ENCODE measurements around the gene GALK1.

GALK1 gene

DNA sequence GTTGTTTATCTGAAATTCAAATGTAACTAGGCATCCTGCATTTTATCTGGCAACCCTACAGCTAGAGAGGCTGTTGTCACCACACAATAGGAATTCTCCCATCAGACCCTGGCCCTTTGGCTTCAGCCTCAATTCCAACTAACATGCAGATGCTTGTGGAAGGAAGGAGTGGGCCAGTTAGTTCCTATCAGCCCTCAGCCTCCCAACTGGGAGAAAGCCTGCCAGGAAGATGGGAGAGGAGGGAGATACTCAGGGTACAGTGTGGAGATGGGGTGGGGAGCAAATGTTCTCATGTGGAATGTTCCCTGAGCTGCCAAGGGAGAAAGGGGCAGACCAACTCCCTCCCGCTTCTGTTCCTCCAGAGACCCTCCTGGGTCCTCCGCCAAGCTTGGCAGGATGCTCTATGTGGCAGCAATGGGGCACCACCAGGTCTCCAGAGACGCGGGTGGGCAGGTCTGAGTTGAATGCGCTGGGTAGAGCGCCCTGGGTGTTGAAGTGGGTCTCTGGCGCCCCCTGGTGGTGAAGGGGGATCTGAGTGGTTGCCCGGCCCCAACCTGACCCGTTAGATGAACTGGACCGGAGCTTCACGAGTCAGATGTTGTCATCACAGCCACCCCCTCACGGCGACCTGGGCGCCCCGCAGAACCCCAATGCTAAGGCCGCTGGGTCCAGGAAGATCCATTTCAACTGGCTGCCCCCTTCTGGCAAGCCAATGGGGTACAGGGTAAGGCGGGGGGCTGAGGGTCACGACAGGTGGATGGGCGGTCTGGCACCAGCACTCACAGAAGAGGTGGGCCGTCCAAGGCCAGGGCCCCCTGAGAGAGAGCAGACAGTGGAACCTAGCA lies 15.2 kb downstream of the GALK1 start:
- peak; percentile 58 for DNase-seq (ENCODE audit: low read depth)

DNA sequence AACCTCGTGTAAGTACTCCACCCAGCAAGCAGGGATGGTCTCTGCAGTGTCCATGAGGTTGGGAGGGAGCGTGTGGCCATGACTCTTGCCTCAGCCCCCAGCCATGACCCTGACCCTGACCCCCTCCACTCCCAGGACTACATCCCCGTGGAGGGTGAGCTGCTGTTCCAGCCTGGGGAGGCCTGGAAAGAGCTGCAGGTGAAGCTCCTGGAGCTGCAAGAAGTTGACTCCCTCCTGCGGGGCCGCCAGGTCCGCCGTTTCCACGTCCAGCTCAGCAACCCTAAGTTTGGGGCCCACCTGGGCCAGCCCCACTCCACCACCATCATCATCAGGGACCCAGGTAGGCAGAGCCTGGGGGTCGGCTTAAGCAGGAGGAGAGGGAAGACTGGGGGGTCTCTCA lies 16.3 kb downstream of the GALK1 start:
- no peak for DNase-seq (ENCODE audit: low read depth)

DNA sequence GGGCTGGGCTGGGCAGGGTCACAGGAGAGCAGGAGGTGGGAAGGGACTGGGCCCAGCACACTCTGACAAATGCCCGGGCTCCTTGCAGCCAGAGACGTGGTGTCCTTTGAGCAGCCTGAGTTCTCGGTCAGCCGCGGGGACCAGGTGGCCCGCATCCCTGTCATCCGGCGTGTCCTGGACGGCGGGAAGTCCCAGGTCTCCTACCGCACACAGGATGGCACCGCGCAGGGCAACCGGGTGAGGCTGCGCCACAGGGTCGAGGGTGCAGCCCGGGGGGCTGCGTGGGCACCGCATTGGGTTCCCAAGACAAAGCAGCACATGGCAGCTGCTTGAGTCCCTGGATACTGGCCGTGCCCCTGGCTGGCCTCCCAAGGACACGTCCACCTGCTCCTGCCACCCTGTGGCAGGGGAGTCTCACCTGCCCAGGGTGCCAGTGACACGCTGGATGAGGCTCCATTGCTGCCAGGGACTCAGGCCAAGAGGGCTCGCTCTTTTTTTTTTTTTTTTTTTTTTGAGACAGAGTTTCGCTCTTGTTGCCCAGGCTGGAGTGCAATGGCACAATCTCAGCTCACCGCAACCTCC lies 21.3 kb downstream of the GALK1 start:
- no peak for DNase-seq (ENCODE audit: low read depth)

DNA sequence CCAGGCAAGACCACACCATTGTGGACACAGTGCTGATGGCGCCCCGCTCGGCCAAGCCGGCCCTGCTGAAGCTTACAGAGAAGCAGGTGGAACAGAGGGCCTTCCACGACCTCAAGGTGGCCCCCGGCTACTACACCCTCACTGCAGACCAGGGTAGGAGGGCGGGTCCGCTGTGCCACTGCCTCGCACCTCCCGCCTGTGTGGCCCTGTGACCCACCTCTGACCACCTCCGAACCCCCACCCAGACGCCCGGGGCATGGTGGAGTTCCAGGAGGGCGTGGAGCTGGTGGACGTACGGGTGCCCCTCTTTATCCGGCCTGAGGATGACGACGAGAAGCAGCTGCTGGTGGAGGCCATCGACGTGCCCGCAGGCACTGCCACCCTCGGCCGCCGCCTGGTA lies 22.7 kb downstream of the GALK1 start:
- DNase-seq (ENCODE audit: low read depth): no peak

DNA sequence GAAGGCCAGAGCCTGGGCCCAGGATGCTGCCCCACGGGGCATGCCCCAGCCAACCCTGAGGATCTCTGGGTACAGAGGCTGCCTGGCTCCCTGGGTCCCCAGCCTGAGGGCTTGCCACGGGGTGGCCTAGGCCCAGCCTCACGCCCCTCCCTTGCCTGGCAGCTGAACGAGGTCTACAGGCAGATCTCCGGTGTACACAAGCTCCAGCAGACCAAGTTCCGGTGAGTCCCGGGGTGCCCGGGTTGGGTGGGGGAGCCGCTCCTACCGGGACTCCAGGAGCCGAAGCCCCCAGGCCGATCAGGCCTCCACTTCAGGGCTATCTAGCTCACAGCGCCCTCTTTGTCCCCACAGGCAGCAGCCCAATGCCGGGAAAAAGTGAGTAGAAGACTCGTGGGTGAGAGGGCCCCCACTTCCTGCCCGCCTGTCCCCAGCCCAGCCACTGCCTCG lies 24.3 kb downstream of the GALK1 start:
- no peak for DNase-seq (ENCODE audit: low read depth)

DNA sequence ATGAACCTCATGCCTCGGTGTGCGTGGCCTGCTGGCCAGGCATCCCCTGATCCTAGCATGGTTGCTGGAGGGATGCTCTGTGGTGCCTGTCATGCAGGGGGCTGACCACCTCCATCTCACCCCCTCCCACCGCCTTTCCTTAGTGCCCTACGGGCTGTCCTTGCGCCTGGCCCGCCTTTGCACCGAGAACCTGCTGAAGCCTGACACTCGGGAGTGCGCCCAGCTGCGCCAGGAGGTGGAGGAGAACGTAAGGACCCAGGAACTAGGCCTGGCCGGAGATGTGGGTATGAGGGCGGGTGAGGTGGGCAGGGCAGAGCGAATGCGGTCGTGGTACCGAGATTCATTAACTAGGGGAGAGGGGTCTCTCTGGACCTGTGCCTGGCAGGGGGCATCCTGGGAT lies 24.8 kb downstream of the GALK1 start:
- DNase-seq (ENCODE audit: low read depth): no peak

DNA sequence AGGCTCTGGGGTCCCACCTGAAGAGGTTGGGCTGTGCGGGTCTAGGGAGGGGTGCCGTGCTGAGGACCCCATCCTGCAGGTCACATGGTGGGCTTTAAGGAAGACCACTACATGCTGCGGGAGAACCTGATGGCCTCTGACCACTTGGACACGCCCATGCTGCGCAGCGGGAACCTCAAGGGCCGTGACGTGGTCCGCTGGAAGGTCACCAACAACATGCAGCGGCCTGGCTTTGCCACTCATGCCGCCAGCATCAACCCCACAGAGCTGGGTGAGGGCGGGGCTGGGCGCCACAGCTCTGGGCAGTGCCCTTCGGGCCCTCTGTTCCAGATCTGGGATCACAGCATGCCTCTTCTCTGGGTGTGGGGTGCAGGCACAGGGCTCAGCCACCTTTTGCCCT lies 25.2 kb downstream of the GALK1 start:
- no peak for DNase-seq (ENCODE audit: low read depth)

DNA sequence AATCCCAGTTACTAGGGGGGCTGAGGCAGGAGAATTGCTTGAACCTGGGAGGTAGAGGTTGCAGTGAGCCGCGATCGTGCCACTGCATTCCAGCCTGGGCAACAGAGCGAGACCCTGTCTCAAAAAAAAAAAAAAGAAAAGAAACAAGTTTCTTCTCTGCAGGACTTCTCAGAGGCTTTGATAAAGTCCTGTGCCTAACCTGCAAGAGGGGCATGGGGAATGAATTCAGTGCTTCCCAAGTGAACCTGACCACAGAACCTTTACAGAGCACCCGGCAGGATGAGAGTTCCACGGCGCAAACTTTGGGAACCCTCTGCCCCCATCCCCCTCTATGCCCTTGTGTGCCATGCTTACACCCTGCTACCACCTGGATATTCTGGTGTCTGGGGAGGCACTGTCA lies 25.8 kb downstream of the GALK1 start:
- DNase-seq (ENCODE audit: low read depth): no peak

DNA sequence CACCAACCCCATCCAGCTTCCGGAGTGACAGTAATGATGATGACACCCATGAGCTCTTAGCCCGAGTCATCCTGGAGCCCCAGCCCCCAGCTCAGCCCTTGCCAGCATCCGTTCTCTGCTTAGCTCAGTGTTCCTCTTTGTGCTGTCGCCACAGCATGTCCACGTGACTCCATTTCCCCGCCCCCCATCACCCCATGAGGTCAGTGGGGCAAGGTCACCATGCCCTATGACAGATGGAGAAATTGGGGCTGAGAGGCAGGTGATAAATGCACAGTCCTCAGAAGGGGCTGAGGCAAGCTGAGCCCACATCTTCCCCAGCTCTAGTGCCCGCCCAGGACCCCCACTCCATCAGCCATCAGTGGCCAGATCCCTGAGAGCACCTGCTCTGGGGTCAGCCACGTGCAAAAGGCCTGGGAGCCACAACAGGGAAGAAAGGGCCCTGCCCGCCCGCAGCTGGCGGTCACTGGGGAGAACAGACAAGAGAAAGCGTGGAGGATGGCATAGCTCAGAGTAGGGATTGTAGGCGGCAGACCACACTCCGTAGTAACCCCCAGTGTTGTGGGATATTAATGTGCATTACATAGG lies 26.7 kb downstream of the GALK1 start:
- DNase-seq (ENCODE audit: low read depth): peak; percentile 20

DNA sequence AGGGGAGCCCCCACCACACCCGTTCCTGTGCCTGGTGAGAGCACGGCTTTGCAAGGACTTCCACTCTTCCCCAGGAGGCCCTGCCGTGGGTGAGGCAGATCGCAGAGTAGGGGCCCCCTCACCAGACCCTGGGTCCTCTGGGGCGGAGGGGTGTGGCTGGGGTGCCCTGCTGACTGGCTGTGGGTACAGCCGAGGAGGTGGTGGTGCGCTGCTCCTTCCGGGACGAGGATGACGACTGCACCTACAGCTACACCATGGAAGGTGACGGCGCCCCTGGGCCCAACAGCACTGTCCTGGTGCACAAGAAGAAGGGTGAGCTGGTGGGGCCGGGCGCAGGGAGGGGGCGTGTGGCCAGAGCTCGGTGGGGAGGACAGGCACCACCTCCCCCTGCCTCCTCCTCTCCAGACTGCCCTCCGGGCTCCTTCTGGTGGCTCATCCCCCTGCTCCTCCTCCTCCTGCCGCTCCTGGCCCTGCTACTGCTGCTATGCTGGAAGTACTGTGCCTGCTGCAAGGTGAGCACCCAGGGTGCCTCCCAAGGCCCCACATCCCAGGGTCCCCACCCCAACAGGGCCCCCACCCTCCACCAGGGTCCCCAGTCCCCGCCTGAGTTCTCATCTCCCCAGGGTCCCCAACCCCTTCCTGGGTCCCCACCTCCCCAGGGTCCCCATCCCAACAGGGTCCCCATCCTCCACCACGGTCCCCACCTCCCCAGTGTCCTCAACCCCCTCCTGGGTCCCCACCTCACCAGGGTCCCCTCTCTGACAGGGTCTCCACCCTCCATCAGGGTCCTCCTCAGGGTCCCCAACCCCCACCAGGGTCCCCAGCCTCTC lies 27.6 kb downstream of the GALK1 start:
- no peak for DNase-seq (ENCODE audit: low read depth)

DNA sequence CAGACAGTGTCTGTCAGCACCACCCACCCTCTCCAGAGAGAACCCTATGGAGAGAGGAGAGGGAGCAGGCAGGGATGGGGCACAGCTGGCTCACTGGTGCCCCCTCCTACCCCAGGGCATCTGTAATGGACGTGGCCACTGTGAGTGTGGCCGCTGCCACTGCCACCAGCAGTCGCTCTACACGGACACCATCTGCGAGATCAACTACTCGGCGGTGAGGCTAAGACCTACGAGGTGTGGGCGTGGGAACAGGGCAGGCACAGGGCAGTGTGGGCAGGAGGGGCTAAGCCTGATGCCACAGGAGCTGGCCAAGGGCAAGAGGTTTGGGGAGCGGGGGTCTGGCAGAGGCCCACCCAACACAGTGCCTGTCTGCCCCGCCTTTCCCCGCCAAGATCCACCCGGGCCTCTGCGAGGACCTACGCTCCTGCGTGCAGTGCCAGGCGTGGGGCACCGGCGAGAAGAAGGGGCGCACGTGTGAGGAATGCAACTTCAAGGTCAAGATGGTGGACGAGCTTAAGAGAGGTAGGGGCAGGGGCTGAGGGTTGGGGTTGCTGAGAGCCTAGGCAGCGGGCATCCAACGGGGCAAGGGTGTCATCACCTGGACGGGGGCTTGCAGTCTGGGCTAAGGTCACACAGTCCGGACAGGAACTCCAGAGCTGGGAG lies 28.7 kb downstream of the GALK1 start:
- DNase-seq (ENCODE audit: low read depth): no peak

DNA sequence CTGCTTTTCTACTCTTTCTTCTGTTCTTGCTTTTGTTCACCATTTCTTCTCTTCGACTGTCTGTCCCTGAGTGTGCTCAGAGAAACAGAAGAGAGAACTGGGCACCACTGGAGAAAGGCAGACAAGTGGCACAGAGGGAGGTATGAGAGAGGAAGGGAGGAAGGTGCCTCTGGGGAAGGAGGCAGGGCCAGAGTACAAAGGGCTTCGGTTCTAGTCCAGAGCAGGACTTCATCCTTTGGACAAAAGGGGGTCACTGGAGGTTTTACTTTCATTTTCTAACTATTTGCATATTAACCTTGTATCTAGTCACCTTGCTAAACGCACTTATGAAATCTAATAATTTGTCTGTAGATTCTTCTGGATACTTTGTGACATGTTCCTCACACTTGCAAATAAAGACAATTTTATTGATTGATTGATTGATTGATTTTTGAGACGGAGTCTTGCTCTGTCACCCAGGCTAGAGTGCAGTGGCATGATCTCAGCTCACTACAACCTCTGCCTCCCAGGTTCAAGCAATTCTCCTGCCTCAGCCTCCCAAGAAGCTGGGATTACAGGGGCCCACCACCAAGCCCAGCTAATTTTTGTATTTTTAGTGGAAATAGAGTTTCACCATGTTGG lies 30.2 kb downstream of the GALK1 start:
- DNase-seq (ENCODE audit: low read depth): no peak

DNA sequence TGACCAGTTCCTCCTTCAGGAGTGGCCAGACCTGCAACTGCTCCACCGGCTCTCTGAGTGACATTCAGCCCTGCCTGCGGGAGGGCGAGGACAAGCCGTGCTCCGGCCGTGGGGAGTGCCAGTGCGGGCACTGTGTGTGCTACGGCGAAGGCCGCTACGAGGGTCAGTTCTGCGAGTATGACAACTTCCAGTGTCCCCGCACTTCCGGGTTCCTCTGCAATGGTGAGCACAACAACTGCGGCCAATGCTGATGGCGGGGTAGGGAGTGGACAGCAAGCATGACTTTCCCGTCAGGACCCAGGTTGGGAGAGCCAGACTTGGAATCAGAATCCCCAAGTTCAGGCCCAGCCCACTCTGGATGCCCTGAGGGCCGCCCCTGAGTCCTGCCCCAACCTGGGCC lies 31.5 kb downstream of the GALK1 start:
- DNase-seq (ENCODE audit: low read depth): no peak

DNA sequence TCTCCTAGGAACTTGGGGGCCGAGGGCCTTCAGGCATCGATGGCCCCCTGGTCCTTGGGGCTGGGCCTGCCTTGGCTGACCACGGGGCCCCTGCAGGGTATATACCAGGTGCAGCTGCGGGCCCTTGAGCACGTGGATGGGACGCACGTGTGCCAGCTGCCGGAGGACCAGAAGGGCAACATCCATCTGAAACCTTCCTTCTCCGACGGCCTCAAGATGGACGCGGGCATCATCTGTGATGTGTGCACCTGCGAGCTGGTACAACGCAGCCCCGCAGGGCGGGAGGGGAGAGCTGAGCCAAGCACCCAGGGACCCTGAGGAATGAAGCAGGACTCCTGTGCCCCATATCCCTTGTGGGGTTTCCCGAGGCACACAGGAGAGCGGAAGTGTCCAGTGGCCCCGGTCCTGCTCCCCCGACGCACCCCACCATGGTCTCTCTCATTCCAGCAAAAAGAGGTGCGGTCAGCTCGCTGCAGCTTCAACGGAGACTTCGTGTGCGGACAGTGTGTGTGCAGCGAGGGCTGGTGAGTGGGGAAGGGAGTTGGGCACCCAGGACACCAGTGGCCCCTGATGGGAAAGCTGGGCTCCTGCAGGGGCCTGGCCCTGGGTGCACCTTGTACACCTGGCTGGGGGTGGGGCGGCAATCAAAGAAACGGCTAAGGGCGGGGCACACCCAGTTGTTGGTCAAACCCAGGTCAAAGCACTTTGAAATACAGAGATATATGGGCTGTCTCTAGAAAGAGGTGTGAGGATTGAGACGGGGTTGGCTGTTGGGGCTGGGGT lies 33.1 kb downstream of the GALK1 start:
- no peak for DNase-seq (ENCODE audit: low read depth)

DNA sequence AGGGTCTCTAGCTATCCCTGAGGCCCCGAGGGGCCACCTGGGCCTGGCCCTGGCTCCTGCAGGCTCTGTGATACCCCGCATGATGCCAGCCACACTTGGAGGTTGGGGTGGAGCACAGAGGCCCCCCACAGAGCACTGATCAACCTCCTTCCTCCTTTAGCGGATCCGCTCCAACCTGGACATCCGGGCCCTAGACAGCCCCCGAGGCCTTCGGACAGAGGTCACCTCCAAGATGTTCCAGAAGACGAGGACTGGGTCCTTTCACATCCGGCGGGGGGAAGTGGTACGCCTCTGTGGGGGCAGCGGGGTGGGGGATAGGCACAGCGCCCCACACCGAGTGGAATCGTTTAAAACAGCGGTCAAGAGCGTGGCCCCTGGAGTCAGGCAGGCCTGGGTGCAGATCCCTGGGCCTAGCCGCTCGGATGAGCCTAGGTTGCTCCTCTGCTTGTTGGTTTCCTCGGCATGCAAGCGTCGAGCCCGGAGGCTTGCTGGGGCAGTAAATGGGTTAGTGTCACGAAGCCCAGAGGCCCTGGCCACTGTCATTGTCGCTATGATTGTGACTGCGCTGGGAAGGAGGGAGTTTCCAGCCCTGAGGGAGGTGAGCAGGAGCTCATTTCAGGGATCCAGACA lies 33.8 kb downstream of the GALK1 start:
- DNase-seq (ENCODE audit: low read depth): no peak

DNA sequence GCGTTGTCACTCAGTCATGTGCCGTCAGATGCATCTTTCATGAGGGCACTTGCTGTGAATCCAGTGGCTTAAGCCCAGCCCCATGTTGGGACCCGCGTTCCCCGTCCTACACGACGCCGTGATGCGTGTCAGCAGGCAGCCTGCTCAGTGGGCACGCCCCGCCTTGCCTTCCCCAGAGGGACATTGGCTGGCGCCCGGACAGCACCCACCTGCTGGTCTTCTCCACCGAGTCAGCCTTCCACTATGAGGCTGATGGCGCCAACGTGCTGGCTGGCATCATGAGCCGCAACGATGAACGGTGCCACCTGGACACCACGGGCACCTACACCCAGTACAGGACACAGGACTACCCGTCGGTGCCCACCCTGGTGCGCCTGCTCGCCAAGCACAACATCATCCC lies 34.9 kb downstream of the GALK1 start:
- no peak for DNase-seq (ENCODE audit: low read depth)

DNA sequence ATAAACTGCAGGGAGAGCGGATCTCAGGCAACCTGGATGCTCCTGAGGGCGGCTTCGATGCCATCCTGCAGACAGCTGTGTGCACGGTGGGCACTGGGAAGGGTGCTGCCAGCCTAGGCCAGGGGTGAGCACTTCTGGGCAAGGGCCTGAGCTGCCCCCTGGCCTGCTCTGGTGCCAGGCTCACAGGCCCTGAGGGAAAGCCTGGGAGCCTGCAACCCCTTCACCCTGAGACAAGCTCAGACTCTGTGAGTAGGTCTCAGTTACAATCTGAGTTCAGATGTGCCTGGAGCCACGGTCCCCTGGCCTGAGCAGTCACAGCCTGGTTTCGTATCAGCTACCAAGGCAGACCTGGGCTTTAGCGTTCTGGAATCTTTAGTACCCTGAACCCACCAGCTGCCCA lies 35.6 kb downstream of the GALK1 start:
- DNase-seq (ENCODE audit: low read depth): no peak

DNA sequence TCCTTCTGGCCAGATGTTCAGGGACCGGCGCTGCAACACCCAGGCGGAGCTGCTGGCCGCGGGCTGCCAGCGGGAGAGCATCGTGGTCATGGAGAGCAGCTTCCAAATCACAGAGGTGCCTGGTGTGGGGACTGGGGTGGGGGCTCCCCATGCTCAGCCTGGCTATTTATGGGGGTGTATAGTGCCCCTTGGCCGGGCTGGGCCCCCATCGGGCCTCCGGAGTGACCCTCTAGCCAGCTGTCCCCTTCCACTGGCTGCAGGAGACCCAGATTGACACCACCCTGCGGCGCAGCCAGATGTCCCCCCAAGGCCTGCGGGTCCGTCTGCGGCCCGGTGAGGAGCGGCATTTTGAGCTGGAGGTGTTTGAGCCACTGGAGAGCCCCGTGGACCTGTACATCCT lies 37.6 kb downstream of the GALK1 start:
- no peak for DNase-seq (ENCODE audit: low read depth)

DNA sequence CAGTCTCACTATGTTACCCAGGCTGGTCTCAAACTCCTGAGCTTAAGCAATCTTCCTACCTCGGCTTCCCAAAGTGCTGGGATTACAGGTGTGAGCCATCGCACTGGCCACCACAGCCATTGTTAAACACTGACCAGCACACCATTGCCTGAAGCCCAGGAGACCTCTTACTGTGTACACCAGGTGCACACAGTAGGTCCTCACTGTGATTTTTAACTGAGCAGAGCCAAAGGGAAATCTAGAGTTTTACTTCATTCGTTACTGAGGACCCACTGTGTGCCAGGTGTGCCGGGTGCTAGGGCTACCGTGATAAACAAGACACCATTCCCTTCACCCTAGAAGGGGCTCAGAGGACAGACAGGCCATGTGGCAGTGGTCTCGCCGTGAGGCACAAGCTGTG lies 39.5 kb downstream of the GALK1 start:
- DNase-seq (ENCODE audit: low read depth): no peak
